NCI-H526 (cell line): ENCODE data around the gene USP2.

ENCODE experiments used
- DNase-seq, 2 experiments: peaks; one replicate each; lab custom pipeline; 2025; lab: John Stamatoyannopoulos, UW

USP2 gene

DNA sequence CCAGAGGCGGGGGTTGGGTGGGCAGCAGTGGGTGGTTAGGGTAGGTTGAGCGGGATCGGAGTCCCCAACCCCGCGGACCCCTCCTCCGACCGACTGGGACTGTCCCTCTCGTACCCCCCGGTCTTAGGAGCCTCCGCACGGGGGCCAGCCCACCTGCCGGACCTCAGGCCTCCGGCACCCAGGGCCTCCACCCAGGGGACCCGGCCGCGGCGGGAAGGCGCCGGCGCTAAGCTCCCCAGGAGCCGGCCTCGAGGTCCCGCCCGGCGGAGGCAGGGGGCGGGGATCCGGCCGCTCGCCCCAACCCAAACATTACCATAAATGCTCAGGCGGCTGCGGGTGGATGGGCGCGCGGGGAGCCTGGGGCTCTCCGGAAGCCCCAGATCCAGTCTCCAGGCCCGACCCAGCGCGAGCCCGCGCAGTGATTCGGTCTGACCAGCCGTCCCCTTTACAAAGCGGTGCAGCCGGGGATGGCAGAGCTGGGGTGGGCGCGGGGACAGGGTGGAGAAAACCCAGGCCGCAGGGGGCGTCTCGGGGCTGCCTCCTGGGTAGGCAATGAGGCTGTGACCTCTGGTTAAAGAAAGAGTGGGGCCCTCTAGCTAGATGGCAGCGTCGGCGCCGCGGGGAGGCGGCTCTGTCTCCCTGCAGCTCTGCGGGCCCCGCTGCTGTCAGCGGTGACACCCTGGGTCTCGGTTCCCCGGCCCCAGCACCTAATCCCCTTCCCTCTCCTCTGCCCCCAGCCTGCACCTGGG lies 60.5 kb downstream of the USP2 start:
- DNase-seq: peak; percentile 65 to 93

DNA sequence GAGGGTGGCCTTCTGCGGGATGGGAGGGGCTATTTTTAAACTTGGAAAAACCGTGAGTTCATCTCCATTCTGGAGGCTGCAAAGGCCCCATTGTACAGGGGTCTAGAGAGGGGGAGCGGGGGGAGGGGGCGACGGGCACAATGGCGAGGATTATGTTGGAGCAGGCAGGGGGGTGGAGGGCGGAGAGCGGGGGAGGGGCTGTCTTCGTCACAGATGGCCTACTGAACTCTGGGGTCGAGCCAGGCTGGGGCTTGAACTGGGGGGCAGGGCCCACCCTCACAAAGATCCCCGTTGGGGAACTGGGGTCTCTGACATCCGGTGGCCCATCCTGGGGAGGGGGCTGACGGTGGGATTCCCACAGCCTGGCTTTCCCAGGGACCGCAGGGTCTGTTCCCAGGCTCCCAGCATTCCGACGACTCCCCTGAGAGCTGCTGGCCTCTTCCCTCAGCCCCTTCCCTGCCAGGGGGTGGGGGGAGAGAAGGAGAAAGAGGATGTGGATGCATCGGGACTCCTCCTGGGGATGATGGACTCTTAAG lies 61.2 kb downstream of the USP2 start:
- DNase-seq: peak; percentile 49 to 77

DNA sequence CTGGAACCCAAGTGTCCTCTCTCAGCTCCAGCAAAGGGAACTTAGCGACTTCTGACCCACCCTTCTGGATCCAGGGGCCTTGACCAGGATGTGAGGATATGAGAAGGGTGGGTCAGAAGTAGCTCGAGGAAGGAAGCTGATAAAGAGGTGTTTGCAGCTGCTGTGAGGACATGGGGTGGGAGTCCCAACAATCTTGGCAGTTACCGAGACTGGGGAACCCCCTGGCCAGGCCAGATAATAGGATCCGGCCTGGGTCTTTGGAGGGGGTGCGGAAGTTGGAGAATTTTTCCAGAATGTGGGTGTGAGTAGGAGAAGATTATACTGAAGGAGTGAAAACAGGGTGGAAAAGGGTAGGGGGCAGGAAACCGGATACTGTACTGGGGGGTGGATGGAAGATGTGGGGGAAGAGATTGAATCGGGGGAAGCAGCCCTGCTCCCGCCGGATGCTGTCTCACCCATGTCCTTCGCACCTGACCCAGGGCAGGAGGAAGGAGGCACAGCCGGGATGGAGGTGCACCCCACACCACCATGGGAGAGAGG lies 61.7 kb downstream of the USP2 start:
- DNase-seq: no peak

DNA sequence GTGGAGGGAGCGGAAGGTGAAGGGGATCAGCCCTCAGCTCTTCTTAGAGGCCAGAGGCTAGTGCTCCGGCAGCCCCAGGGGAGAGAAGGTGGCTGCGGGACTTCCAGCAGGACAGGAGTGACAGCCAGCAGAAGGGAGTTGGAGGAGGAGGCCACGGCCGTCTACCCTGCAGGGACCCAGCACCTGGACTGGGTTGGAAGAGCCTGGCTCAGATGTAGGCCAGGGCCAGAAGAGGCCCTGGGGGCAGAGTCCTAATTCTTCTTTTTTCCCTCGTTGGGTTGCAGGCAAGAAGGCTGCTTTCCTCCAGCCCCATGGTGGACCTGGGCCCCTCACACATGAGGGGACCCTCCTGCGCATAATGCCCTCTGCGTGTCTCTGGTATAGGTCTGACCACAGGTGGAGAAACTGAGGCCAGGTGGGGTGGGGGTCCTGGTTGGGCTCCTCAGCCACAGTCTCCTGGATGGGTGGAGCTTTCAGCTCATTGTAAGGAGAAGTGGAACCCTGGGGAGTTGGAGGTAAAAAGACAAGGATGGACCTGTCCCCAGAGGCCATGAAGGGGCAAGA lies 62.3 kb downstream of the USP2 start:
- no peak for DNase-seq

DNA sequence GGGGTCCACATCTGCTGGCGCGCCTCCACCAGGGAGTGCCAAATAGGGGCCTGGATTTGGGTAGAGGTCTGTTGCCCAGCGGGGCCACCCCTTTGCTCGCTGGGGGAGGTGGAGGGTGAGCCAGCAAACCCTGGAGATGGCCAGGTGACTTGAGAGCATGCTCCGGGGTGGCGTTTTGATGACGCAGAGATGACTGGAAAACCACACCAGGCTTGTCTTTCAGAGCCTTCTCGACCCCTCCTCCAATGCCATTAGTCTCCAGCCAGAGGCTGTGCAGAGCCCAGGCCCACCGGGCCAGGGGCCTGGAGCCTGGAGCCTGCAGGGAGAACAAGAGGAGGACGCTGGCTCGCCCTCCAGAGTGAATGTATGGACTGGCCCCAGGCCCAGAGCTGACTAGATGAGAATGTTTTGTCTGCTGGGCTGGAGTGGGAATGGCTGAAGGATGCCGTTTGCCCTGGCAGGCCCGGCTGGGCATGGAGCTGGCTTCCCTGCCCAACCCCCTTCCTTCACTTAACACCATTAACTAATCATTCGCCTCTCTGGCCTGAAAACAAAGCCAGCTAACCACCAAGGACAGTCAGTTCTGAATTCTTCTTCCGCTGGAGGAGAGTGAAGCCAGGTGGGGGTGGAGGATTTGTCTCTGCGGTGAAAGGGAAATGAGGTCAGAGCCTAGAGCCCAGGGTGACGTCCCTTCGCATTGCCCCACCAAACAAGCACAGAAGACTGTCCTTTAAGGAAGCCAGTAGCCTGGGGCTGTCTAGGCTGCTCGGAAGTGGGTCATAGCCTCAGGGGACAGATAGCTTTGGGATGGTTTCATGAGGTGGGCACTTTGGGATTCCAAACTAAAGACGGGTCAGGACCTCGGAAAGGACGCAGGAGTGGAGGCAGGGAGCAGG lies 63.0 kb downstream of the USP2 start:
- peak in 1 of 2 experiments; percentile 60 for DNase-seq

DNA sequence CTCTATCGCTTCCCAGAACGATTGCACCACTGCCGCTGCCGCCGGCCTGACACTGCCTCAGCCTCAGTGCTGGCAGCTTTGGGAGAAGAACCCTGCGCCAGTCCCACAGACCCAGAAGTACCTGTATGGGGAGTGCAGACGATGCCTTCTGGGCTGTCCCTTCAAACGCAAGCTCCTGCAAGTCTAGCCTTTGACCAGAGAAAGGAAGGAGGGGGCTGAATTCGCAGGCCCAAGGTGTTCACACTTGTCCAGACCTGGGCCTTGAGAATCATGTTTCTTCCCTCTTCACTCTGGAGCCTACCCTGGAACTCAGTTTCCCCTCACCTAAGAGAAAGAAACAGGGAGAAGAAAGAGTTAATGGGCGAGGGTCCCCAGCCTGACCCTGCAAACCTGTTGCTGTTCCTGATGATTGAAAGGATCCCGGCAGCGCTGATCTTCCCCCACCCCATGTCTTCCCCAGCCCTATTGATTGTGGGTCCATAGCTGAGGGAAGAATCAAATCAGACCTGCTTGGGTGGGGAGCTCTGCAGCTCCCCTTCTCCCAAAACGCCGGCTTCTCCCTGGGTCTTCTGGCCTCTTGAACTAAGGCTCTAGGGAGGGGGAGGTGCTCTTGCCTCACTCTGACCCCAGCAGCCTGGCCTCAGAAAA lies 63.8 kb downstream of the USP2 start:
- DNase-seq: no peak

DNA sequence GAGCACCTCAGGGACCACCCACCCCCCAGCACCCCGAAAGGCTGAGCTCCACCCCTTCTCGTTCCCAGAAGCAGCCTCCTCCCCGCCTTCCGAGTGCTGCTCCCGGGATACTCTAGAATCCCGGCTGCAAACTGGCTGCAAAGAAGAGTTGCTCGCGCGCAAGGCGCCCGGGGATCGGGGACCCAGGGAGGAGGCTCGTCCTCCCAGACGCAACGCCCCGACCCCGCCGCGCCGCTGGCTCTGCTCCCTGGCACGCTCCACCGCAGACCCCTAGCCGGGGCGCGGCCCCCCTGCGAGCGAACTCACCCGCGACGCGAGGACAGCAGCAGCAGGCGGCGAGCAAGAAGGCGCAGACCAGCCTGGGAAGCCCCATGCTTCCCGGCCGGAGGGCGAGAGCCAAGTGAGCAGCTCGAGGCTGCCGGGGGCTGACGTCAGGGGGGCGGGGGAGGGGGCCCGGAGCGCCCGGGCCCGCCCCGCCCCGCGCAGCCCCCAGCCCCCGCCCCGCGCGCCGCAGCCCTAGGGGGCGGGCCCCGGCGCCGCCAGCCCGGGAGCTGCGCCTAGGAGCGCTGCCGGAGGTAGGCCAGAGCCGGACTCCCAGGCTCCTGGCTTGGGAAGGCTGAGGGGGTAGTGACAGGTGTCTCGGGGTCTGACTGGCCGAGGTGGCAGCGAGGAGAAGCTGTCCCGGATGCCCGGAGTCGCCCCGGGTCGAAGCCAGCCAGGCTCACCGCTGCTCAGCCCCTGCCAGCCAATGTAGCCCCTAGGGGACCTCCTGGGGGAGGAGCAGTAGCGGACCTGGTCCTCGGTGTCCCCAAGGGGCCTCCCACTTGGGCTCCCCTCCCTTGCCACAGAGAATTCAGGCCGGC lies 64.5 kb downstream of the USP2 start, which contains the start of gene MCAM:
MCAM (minus strand) TSS at position 402 of the 863 bp plus-strand sequence; CDS start at position 373, 29 bp downstream.
- DNase-seq: peak; percentile 53 to 92

DNA sequence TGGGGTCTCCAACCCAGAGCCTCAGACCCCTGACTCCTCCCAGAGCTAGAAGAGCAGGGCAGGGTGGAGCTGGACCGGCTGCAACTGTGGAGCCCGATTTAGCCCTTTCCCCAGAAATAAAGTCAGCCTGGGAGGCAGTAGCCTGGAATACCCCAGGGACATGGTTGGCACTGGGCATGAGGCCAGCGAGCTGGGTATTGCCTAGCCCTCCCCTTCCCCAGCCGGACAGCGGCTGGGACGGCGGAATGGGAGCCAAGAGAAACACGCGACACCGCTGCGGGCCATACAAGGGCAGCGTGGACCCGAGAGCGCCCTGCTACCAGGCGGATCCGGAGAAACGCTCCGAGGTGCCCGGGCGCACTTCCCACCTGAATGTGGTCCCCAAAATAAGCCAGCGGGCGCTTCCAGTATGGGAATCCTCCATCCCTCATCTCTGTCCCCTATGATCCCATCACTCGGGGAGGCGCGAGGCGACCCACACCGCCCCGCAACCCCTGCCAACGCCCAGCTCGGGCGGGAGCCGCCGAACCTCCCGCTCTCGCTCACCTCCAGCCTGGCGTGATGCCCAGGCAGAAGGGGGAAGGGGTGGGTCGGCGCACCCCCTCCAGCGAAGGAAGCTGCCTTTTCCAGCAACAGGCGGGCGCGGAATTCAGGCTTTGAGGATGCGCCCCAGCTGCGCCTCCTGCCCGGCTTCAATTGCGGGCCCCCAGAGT lies 65.3 kb downstream of the USP2 start:
- peak in 1 of 2 experiments; percentile 84 for DNase-seq

DNA sequence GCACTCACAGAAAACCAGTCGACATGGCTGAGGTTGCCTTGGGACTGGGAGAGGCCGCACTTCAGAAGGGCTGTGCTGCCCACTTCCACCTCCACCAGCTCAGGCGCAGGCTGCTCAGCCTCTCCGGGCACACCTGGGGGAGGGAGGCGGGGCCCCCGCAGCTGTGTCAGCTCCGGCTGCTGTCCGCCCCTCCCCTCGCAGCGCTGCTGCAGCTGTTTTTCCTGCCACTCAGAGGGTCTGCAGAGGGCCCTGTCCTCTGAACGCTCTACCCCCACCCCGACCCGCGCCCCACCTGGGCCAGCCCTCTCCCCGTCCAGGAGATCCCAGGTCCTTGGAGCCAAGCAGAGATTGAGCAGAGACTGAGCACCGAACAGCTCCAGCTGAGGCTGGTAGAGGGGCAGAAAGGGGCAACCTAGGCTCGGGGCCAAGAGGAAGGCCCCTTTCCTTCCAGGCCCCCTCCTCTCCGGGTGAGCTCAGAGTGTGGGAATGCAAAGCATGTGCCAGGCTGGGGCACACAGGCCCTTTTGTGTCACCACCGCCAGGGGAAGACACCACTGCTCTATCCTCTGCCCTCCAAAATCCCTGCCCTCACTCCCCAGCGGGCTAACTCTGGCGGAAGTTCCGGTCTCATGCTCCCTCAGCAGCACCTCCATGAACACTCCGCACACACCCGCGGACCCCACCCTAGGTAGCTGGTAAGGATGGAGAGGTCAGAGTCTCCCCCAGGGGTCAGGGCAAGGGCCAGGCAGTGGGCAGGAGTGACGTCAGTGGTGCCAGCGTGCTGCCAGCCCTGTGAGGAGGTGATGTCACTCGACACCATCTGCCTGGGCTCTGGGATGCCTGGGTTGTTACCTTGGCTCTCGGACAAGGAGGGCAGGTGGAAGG lies 66.1 kb downstream of the USP2 start:
- DNase-seq: peak; percentile 59 to 83

DNA sequence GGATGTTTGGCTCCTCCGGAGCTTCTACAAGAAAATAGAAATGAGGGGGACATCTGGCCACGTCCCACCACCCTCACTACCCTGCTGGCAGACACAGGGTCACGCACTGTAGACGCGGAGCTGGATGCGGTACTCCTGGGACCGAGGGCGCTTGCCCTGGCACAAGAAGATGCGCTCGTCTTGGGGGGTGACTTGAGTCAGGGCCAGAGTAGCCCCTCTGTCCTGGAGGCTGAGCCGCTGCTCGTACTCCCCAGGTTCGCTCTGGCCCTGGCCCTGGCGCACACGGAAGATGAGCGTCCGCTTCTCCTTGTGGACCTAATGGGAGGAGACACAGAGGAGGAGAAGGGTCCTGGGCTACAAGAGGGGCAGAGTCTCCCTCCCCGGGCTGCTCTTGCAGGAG lies 66.8 kb downstream of the USP2 start:
- no peak for DNase-seq

DNA sequence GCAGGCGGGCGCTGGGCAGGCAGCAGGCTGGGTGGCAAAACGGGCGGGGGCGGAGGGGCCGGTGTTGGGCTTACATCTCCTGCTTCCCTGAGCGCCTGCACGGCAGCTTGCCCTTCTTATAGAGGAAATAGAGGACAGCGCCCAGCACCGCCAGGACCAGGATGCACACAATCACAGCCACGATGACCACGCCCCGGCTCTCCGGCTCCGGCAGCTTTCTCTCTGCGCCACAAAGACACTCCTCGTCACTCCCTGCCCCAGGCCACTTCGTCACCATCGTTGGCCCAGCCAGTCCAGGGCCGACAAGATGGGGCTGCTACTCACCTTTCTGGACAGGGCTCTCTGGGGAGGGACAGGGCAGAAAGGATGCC lies 70.8 kb downstream of the USP2 start:
- DNase-seq: no peak

DNA sequence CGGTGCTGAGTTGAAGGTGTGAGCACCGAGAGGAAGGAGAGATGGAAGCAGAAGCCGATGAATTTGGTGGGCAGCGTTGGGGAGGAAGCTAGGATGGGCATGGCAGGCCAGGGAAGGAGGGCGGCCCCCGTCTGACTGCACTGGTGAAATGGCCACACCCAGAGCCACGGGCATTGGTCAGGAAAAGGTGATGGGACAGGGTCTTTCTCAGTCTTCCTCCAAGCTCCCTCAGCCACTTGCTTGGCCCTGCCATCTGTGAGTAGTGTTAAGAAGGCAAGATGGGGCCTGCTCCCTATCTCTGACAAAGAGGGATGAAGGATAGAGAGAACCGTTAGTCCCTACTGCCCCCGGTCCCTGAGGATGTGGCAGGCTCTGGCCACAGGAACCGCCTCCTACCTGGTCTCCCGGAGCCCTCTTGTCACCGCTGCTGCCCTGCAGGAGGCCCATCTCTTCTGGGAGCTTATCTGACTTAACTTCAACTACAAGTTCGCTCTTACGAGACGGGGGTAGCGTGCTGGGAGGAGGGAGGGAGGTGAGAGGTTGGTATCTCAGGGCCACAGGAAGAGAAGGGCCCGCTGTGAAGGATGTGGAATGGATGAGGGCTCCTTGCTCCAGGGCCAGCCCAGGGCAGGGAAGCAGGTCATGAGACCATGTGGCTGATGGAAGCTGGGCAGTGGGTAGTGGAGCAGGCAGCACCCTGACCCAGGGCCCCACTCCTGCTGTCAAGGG lies 71.4 kb downstream of the USP2 start:
- no peak for DNase-seq

DNA sequence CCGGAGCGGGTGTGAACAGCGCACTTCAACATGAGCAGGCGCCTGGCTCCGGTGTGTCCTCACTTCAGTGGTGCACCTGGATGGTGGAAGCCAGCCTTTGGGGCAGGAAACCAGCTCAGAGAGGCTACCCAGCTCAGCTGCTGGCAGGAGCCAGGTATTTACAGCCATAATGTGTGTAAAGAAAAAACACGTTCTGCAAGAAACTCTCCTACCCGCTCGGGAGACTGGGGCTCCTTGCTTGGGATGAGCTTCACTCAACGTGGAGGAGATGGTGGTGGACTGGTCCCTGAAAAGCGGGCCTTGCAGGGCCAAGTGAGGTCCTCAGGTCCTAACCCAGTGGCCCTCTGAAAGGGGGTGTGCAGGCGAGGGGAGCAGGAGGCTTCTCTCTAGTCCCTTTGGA lies 72.1 kb downstream of the USP2 start:
- DNase-seq: no peak

DNA sequence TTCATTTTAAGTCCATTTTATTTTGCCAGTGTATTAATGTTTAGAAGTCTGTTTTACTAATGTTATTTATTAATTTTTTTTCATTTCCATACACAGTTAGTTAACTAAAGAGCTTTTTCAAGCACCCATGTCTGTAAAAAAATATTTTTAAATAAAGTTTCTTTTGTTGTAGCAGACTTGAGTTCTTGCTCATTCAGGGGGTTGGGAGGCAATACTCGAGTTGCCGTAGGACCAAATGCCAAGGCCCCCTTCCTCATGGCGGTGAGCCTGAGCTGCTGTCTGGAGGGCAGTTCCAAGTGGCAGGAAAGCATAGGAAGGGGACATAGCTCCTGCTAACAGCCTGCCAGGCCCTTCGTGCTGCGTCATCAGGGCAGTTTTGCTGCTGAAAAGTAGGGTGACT lies 73.5 kb downstream of the USP2 start:
- DNase-seq: no peak

DNA sequence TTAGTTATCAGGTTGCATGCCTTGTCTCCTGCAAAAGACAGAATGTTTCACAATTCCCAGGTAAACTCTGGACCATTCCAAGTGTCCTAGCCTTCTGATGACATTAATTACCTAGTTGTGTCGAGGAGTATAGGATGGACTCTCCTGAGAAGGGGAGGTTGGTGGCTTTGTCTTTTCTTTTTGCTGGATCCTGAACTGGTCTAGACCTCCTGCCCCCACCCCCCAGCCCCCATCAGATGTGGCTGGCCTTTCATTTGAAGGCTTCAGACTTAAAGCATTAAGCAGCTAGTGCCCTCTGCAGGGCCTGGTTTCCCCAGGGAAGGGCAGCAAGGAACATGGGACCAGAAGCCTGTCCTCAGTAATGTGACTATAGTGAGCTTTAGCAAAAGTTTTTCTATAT lies 74.3 kb downstream of the USP2 start:
- peak in 1 of 2 experiments; percentile 30 for DNase-seq

DNA sequence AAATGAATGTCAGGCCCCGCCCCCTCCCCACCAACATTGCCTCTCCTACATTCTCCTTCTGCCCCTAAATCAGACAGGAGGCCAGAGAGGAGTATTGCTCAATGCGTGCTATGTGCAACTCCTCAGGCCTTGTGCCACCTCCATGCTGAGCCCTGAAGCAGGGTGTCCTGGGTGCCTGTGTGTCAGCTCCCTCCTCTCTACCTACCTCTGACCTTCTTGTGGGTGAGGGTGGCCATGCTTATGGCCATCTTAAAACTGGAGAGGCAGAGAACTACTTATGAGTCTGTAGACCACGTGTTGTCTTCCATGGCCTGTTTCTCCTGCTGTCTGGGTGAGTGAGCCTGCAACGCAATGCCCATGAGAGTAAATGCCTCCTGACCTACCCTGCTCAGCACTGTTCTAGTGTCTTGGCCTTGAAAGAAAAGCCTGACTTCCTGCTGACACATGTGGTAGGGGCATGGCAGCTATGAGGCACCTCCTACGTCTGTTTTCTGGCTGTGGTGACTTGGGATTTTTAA lies 75.1 kb downstream of the USP2 start:
- no peak for DNase-seq

DNA sequence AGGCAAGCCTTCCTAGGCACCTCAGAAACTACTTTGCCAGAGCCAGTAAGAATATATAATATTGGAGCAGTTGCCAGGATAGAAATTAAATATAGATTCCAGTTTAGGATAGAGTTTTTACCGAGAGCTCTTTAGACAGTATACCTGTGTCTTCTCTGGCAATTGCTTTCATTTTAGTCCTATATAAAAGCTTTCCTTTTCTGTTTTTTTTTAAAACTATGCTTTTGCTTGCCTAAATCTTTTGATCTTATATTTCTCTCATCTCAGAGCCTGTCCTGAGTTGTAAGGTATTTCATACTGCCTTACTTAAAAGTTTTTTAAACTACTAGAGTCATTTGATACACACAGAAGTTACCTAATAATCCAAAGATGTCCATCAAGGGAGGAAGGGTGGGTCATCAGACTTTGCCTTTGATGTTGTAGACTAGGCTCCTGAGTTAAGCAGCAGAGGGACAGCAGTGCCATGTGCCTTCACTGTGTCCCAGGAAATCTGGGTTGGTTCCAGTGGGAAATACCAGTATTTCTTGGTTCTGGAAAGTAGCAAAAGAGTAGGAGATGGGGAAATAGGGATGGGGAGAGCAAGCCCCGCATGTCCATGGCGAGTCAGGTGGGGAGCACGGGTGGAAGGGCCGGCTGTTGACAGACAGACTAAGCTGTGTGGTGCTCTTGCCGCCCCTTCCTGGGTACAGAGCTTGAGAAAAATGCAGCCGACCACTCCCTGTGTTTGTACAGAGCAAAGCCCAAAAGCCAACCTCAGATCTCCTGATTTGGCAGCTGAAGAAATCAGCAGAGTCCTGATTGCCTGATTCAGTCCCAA lies 75.7 kb downstream of the USP2 start:
- no peak for DNase-seq
